ENCODE measurements around the gene CCSAP.
"Not testable (repeated sequence)": the region's sequence is repeated elsewhere in the genome, so short reads cannot be mapped to it uniquely, and the experiment has no call there.

The CCSAP gene

GRCh38 chr1:229325401-229325800, 17.4 kb downstream of the CCSAP start:
- no peak for DNase-seq

- DNase-seq: no peak
These were observed 18.8 kb downstream of the CCSAP start for GRCh38 chr1:229323885-229324553.

DNA sequence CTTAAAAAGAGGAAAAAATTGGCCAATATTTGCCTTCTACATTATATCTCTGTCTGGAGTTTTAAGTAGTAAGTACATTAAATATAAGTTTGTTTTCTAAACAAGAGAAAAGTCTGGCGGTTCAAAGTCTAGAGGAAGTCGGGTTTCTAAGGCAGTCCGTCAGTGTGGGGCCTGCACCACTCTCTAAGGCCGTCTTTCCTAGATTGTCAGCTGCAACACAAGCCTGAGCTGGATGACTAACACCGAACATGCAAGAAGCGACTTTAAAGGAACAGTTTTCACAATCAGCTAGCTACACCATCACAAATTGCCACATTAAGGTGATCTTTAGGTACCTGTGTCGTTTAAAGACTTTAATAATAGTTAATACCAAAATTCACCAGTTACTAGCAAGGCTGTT, 19.6 kb downstream of the CCSAP start:
- no peak for DNase-seq

DNA sequence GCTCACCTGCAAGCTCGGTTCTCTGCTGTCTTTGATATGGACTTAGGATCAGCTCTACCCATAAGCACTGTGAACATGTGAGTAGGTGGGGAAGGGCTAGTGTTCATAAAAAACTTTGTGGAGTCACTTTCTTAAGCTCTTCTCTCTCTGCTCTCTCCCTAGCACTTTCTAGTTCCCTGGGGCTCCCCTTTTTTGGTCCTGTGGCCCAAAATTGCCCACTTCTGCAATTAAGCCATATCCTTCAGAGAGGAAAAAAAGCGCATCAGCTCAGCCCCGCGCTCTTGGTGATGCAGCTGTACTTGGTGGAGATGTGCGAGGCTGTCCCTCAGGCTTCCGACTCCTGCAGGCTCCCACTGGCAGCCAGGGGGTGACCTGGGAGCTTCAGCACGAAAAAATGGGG, 23.4 kb downstream of the CCSAP start:
- DNase-seq: no peak

DNA sequence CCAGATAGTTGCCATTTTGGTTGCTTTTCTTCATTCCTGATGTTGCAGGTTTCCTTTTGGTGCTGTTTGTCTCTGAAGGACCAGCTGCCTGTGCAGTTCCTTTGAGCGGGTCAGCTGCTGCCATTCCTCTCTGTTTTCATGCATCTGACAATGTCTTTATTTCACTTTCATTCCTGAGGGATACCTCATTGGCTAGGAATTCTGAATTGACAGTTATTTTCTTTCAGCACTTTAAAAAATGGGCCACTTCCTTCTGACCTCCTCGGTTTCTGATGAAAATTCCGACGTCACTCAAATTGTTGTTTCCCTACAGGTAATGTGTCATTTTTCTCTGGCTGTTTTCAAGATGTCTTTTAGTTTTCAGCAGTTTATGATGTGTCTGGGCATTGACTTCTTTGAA, 24.8 kb downstream of the CCSAP start:
- peak; percentile 31 for DNase-seq

GRCh38 chr1:229316166-229316565, 26.7 kb downstream of the CCSAP start:
- no peak for DNase-seq

- peak; percentile 10 for DNase-seq
These were observed 32.0 kb downstream of the CCSAP start for GRCh38 chr1:229310833-229311232.

DNA sequence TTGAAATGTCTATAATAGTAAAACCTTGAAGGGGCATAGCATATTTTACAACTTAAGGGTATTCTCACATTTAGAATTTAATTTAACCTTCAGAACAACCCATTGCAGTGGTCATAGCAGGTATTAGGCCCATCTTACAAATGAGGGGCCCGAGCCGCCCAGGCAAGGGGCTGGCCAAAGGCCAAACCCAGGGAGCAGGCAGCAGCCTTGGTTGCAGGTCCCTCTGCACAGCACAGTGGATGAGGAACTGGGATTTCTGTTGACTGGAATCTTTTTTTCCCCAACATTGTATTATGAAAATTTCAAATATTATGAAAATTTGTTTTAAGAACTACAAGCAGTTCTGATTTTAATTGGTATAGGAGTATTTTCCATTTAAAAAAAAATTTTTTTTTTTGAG, 33.2 kb downstream of the CCSAP start:
- DNase-seq: no peak

- DNase-seq: no peak
These were observed 33.8 kb downstream of the CCSAP start for GRCh38 chr1:229309074-229309473.

- no peak for DNase-seq
These were observed 37.5 kb downstream of the CCSAP start for GRCh38 chr1:229305392-229305791.

DNA sequence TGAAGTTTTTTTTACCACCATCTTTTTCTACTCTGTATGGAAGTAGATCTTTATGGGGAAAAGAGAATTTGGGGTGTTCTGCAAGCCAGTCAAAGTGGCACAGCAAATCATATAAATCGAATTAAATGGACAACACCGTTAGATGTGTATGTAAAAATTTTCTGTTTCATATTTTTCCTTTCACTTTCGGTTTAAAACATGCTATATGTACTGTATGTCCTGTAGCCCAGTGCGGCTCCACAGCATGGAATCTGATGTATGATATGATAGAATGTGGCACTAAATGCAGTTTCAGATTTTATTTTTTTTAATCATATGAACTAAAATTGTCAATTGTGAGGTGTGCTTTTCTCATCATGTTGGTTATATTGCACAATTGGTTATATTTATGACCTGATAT, 39.0 kb downstream of the CCSAP start:
- no peak for DNase-seq

- no peak for DNase-seq
These were observed 40.1 kb downstream of the CCSAP start for GRCh38 chr1:229302740-229303139.

DNA sequence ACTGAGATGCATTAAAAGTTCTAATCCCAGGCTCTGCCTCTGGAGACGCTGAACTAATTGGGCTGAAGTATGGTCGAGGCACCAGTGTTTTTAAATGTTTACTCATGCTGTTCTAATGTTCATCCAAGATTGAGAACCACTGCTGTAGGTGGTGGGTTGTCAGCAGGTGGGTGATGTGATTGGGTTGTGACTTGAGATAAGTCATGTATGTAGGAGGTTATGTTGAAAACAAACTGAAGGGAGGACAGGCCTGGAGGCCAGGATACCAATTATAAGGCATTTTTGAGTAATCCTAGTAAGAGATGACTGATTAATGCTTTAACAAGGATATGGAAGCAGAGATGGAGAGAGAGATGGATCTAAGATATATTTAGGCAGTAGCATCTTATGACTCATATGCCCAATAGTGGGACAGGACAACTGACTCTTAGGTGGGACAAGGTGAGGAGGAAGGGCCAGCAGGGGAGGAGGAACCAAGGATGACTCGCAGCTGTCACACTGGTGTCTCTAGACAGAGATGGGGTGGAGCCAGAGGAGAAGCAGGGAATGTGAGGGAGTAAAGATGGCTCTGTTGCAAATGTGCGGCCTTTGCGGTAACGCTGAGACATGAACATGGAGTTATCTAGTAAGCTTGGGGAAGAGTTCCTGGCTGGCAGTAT, 42.6 kb downstream of the CCSAP start:
- DNase-seq: no peak

DNA sequence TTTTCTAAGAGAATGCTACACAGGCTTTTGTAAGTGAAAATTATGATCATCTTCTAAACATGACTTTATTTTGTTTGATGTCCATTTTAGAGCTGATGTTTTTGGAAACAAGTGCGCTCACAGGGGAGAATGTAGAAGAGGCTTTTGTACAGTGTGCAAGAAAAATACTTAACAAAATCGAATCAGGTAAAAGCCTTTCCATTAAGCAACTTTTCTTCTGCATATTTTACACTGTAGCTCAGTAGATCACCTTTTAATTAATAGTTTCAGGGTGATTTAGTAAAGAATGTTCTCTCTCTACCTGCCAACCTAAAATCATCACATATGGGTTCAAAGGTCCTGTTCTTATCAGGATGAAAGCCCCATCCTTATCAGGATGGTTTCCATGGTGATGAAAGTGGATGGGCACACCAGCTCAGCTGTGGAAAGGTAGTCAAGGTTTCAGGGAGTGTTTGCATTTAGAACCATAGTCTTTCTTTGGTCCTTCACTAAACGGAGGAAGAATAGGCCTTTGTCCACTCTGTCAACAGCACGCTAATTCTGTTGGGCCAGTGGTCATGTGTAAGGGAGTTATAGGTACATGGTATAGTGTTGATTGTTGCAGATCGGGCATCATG, 43.9 kb downstream of the CCSAP start:
- no peak for DNase-seq

- DNase-seq: no peak
These were observed 44.4 kb downstream of the CCSAP start for GRCh38 chr1:229298420-229298819.

DNA sequence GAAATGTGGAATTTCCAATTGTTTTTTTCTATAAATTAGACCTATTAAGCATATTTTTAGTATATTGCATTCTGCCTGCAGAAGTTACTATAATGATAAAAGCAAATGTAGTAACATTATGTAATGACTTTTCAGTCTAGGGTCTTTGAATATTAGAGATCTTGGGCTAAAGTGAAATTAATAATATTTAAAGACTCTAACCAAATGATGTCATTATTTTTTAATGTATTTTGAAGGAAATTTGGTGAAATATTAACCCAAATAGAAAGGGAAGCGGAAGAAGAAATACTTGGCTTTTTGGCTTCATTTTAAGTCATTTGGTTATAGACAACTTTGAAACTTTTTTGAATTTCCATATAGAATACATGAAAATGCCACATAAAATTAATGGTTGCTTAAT, 45.1 kb downstream of the CCSAP start:
- DNase-seq: no peak

- peak; percentile 74 for DNase-seq
These were observed 46.3 kb downstream of the CCSAP start for GRCh38 chr1:229296541-229296941.

GRCh38 chr1:229295745-229296144, 47.1 kb downstream of the CCSAP start:
- no peak for DNase-seq

DNA sequence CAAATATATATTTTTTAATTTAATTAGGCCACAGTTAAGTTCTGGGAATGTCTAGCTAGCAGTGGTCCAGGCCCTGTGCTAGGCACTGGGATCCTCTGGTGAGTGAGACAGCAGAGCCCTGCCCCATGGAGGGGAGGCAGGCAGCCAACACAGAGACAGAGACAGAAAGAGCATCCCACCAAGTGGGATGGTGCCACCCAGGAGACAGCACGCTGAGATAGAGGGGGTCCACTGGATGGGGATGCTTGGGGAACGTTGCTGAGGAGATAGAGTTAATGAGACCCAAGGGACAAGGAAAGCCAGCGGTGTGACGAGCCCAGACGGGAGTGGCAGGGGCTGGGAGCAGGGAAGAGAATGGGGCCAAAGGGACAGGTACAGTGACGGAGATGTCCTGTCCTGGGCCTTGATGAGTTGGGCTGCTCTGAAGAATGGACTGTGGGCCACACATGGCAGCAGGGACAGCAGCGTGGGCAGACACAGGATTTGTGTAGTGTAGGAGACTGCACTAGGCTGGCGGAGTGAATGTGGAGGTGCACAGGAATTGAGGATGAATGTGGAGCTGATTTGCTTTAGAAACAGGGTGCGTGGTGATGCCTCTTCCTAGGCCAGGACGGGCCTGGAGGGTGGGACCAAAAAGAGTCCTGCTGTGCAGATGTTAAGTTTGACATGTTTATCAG, 49.2 kb downstream of the CCSAP start:
- no peak for DNase-seq

GRCh38 chr1:229291686-229292085, 51.2 kb downstream of the CCSAP start:
- DNase-seq: not testable (repeated sequence)

DNA sequence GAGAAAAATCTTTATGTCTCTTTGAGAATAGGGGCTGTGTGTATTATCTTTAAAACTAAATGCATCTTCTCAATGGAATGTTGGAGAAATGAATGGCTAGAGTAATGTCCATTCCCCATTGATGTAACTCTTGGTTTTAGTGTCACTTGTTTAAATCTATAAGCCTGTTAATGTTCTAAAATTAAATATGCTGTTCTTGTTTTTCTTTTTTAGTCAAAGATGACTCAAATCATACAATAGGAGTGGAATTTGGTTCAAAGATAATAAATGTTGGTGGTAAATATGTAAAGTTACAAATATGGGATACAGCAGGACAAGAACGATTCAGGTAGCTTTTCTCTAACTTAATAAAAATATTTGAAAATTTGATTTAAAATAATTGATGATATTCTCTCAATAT, 54.3 kb downstream of the CCSAP start:
- DNase-seq: no peak

DNA sequence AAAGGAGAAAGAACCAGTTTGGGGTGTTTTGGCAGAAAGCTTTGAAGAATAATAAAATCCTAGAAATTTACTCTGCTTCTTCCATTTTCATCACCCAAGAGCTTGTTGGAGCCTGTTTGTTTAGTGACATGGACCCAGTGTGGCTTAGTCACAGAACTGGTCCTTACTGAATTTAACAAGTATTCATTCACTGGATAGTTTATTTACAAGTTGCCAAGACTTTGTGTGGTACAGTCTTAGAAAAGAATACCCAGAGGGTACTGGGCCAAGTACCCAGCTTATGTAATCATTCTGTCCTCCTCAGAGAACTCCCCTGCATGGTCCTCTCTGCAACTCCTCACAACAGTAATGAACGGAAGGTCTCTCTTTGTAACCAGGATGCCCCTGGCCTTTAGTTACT, 55.6 kb downstream of the CCSAP start:
- no peak for DNase-seq

GRCh38 chr1:229286099-229286766, 56.6 kb downstream of the CCSAP start:
- no peak for DNase-seq
